PFSK-1 (cell line): ENCODE measurements around the gene ERN1.

Source experiments
- FOXP2 ChIP-seq: optimal IDR thresholded peaks from 2 replicates; pipeline ENCODE3; 2011; ENCODE audit warnings: borderline replicate concordance, control low read depth, inconsistent platforms; ENCODE audit not compliant: insufficient read depth; ENCODE audit errors: extremely low read length, extremely low read depth
- POLR2AphosphoS5 ChIP-seq: IDR thresholded peaks from 2 replicates; pipeline ENCODE4 v1.6.1; 2012; ENCODE audit warnings: low read depth, mild to moderate bottlenecking, control low read depth, low read length, moderate library complexity
- SIN3A ChIP-seq: IDR thresholded peaks from 2 replicates; pipeline ENCODE4 v1.6.1; 2012; ENCODE audit warnings: mild to moderate bottlenecking, low read length, moderate library complexity, borderline replicate concordance; ENCODE audit not compliant: insufficient read depth
- TAF1 ChIP-seq: IDR thresholded peaks from 2 replicates; pipeline ENCODE4 v1.6.1; 2012; ENCODE audit warnings: low read length, control low read depth, borderline replicate concordance; ENCODE audit not compliant: insufficient read depth
- TF ChIP-seq, protein P1 (sequence below), 2 experiments: IDR thresholded peaks; 2 replicates each; pipeline versions ENCODE4 v1.6.1 to v1.8.0; 2011 to 2012; ENCODE audit warnings: low read depth in 2 of 2, low read length in 2 of 2, control low read depth in 1 of 2, inconsistent platforms in 1 of 2, mild to moderate bottlenecking in 1 of 2, moderate library complexity in 1 of 2; ENCODE audit not compliant: insufficient read depth in 1 of 2

DNA sequence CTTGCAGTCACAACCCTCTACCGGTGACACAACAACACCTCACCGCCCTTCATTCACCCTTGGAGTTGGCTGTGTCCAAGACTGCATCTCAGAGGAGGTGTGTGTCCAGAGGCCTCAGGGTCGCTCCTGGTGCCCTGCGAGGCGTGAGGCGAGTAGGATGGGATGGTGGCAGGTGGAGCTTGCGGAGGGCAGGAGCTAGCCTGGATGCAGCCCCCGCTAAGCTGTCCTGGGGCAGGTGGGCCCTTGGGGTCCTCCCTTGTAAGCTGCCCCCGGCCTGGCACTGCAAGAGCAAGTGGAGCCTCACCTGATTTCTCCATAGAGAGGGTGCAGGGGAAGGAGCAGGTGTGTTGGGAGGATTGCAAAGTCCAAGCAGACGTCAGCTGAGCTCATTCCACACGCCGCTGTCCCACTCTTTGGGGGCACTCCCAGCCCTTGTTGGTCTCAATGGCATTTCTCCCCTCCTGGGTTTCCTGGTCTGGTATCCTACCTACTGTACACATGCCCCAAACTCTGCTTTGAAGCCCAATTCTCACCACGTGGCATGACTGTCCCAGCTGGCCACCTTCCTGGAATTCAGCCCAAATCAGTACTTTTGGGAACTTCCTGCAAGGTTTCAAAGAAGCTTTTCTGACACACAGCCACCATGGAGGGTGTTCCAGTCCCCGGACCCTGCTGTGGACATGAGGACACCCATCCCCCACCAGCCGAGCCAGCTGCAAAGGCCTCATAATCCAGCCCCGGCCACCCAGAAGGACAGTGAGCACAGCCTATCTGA is 91.4 kb downstream of the ERN1 start:
- TF ChIP-seq POLR2AphosphoS5 (no peak), FOXP2 (no peak), TAF1 (no peak), SIN3A (no peak)
- TF ChIP-seq, protein P1, sequence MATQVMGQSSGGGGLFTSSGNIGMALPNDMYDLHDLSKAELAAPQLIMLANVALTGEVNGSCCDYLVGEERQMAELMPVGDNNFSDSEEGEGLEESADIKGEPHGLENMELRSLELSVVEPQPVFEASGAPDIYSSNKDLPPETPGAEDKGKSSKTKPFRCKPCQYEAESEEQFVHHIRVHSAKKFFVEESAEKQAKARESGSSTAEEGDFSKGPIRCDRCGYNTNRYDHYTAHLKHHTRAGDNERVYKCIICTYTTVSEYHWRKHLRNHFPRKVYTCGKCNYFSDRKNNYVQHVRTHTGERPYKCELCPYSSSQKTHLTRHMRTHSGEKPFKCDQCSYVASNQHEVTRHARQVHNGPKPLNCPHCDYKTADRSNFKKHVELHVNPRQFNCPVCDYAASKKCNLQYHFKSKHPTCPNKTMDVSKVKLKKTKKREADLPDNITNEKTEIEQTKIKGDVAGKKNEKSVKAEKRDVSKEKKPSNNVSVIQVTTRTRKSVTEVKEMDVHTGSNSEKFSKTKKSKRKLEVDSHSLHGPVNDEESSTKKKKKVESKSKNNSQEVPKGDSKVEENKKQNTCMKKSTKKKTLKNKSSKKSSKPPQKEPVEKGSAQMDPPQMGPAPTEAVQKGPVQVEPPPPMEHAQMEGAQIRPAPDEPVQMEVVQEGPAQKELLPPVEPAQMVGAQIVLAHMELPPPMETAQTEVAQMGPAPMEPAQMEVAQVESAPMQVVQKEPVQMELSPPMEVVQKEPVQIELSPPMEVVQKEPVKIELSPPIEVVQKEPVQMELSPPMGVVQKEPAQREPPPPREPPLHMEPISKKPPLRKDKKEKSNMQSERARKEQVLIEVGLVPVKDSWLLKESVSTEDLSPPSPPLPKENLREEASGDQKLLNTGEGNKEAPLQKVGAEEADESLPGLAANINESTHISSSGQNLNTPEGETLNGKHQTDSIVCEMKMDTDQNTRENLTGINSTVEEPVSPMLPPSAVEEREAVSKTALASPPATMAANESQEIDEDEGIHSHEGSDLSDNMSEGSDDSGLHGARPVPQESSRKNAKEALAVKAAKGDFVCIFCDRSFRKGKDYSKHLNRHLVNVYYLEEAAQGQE (IDR thresholded peaks at IDR 0.05; ENCODE audit: insufficient read depth in 1 of 2, low read depth in 2 of 2, low read length in 2 of 2) = no peak
